GM10248 (cell line): ENCODE results near the gene ARHGAP33.
A peak's percentile ranks its signal among the peaks of the same experiment; 100 is the strongest.

Experiments
- CTCF ChIA-PET: fragments of 300-600 bp; sonication (Branson Sonifier 250); formaldehyde crosslinking; extraction: SDS; loops from one replicate; lab custom pipeline; 2021; ENCODE audit warnings: antibody characterized with exemption; lab: Yijun Ruan, JAX
- POLR2A ChIA-PET: fragments of 350-650 bp; sonication (Branson Sonifier 250); formaldehyde crosslinking; extraction: SDS; loops from one replicate; lab custom pipeline; 2020; ENCODE audit warnings: antibody characterized with exemption; lab: Yijun Ruan, JAX
- DNase-seq: peaks from one replicate; pipeline ENCODE4 v3.0.0; 2012; ENCODE audit errors: extremely low spot score
- CTCF ChIP-seq: IDR thresholded peaks from 2 replicates; pipeline ENCODE4 v1.5.1; 2012; ENCODE audit warnings: mild to moderate bottlenecking, low read depth; ENCODE audit errors: extremely low read depth, missing control alignments, control extremely low read depth

ARHGAP33 gene

DNA sequence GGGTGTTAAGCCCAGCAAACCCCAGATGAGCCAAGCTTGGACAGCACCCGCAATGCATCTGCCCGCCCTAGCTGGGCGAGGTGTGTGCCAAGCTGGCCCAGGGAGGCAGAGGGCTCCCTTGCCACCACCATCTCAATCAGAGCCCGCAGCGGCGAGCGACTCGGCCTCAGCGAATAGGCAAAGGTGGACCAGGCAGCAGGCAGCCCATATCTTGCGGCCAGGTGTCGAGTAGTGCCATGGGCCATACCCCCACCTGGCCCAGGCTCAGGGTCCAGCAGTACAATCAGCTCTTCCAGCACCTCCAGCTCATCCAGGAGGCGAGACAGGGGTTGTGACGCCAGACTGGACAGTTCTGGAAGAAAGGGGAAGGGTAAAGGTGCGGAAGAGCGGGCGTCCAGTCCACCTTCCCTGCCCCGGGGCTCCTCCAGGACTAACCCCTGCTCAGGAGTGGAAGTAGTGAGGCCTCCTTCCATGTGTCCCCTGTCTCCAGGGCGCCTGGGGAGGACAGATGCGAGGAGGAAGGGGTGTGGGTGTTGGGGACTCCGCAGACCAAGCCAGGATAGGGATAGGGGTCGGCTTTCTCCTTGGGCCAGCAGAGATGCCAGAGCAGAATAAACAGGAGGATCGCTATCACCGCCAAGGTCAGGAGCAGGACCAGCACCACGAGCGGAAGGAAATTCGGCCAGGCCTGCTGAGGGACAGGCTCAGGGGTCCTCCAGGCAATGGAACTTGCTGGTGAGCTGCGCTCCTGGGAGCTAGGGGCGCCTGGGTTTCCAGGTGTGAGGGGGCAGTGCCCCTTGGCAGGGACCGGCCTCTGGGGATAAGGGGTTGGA lies 35.9 kb upstream of the ARHGAP33 start:
- DNase-seq: no peak
- CTCF ChIA-PET: interaction anchor here (0.7 to 2.2 kb wide), 8 partner anchors 13 to 97 kb away, joined by 3 to 10 read pairs (median 3); no protein-coding TSS in a partner anchor

DNA sequence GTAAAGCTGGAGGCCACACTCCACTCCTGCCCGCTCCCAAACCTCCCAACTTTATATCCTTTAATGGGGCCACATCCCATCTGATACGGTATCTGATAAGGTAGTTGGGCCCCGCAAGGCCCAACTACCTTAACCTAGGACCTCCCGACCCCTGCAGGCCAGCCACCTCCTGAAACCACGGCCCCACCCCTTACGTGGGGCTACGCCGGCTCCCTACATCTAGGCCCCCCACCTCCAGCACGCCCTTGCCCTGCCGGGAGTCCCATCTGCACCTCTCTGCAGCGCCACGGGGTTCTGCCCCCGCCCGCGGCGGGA lies 35.3 kb upstream of the ARHGAP33 start:
- TF ChIP-seq CTCF: no peak
- ChIA-PET CTCF (interaction anchor here (0.7 to 2.2 kb wide), 11 partner anchors 14 to 128 kb away, joined by 3 to 10 read pairs (median 3); partner anchors contain the start of gene APLP1), POLR2A (interaction anchor here (0.9 to 2.1 kb wide), 10 partner anchors 8 to 97 kb away, joined by 3 to 20 read pairs (median 6); partner anchors contain the start of genes KMT2B and LIN37)
- no peak for DNase-seq

More for the DNA sequence above, 35.9 kb upstream of the ARHGAP33 start:
- POLR2A ChIA-PET: interaction anchor here (1.0 to 2.1 kb wide), 6 partner anchors 9 to 37 kb away, joined by 4 to 20 read pairs (median 7); partner anchors contain the start of gene LIN37
- TF ChIP-seq CTCF: no peak

DNA sequence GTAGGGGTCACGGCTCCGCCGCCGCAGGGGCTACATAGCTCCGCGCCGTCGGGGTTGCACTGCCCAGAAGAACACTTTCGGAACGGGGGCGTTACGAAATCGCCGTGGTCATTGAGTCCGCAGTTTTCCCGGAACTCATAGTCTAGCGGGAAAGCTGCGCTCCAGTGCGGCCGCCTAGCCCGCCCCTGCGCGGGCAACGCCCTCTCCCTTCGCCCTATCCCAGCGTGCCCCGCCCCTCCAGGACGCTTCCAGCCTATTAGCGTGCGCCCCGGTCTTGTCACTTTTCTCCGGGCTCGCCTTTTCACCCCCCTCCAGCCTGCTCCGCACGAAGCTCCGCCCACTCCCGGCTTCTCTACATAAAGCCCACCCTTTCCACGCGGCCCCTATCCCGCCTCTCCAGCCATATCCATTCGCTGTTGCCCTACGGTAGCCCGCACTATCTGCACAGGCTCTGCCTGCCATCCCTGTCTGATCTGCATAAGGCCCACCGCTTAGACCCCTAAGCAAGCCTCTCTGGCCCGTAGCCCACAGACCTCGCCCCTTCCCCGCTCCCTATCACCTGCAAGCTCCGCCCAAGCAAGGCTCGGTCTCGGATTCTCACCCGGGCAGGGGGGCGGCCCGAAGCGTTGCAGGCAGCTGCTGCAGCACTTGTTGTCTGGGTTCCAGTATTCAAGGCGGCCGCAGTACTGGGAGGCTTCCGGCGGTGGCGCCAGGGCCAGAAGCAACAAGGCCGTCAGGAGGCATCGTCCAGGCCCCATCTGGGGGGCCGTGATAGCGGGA lies 34.8 kb upstream of the ARHGAP33 start:
- CTCF ChIA-PET: interaction anchor here (0.9 to 2.2 kb wide), 12 partner anchors 13 to 128 kb away, joined by 3 to 10 read pairs (median 3); partner anchors contain the start of gene APLP1
- POLR2A ChIA-PET: interaction anchor here (0.8 to 2.1 kb wide), 12 partner anchors 8 to 255 kb away, joined by 3 to 20 read pairs (median 6); partner anchors contain the start of genes KMT2B and LIN37
- DNase-seq: peak; percentile 98
- TF ChIP-seq CTCF: peak; percentile 37

GRCh38 chr19:35741203-35741515 lies 34.2 kb upstream of the ARHGAP33 start:
- TF ChIP-seq CTCF: no peak
- POLR2A ChIA-PET: interaction anchor here (0.8 to 2.1 kb wide), 9 partner anchors 10 to 255 kb away, joined by 3 to 20 read pairs (median 7); no protein-coding TSS in a partner anchor
- CTCF ChIA-PET: interaction anchor here (0.9 to 2.2 kb wide), 10 partner anchors 12 to 127 kb away, joined by 3 to 10 read pairs (median 3); partner anchors contain the start of gene APLP1
- DNase-seq: no peak

GRCh38 chr19:35742121-35742724 lies 33.1 kb upstream of the ARHGAP33 start, which contains the start of gene IGFLR1:
TSS of gene IGFLR1 (minus strand) at chr19:35742452. CDS start at chr19:35741180, 1,272 bp downstream.
- DNase-seq: peak; percentile 70
- CTCF ChIA-PET: interaction anchor here (1.1 to 1.5 kb wide), 3 partner anchors 15 to 189 kb away, joined by 3 to 5 read pairs (median 4); no protein-coding TSS in a partner anchor
- POLR2A ChIA-PET: interaction anchor here (0.6 to 1.2 kb wide), 2 partner anchors 24 to 184 kb away, joined by 4 read pairs; no protein-coding TSS in a partner anchor
- TF ChIP-seq CTCF: no peak
